Ecto neural progenitor cell (in vitro differentiated cells): ENCODE measurements around the gene SIPA1.

ENCODE experiments used
- DNase-seq: peaks from one replicate; pipeline ENCODE4 v3.0.0-alpha.2; 2018; ENCODE audit warnings: low spot score

The SIPA1 gene

DNA sequence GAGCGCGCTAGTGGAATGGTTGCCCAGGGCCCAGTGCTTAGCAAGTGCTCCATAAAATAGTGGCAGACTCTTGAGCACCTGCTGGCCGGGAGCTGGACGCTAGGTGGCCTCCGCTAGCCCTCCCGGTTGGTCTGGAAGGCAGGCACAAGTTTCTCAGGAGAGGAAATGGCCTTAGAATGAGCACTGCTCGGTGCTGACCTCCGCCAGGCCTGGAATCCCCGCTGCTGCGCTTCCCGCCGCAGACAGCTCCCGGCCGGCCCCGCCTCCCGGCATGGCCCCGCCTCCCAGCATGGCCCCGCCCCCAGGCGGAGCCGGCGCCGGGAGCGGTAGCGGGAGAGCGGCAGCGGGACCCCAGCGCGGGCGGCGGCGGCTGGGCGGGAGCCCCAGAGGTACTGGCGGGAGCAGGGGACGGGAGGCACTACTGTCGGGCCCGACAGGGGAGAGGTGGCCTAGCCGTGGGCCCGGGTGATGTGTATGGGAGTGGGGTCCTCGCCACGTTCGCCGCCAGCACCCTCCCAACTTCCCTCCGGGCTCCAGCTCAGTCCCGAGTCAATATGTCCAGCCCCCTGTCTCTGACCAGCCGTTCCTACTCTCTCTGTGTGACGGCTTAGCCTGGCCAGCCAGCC lies at the start of gene SIPA1:
SIPA1 (plus strand) TSS at position 308 of the 626 bp plus-strand sequence. CDS start 2,821 bp downstream, outside the sequence.
- peak; percentile 91 for DNase-seq

DNA sequence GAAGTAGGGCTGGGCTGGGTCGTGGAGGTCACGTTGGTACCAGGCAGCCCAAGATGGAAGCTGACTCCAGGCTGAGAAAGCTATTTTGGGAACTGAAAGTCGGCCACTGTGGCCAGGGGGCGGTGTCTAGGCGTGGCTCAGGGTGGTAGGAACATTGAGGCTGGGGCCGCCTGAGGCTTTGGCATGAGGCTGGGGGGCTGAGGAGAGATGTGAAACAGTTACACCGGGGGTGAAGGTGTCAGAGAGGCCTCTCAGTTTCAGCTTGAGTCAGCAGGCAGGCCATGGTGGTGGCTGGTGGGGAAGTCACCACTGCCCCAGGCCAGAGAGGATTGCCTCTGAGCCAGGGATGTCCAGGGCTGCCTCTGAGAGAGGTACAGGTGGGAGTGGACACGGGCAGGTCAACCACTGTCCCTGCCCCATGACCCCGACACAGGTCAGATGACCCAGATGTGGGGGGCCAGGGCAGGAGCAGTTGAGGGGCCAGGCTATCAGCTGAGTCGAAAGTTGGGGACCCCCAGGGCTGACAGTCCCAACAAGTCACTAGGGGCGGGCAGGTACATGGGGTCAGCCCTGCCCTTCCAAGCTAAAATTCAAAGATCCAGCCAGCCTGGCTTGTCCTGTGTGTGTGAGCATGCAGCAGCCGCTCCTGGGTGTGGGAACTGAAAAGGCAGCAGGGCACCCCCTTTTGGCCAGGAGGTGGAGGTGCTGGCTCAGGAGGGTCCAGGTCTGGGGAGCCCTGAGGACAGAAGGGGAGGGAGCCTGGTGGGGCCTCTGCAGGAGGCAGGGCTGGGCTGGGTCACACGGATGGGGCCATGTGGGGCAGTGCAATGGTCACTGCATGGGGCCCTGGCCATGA lies 49.5 kb upstream of the SIPA1 start:
- no peak for DNase-seq

DNA sequence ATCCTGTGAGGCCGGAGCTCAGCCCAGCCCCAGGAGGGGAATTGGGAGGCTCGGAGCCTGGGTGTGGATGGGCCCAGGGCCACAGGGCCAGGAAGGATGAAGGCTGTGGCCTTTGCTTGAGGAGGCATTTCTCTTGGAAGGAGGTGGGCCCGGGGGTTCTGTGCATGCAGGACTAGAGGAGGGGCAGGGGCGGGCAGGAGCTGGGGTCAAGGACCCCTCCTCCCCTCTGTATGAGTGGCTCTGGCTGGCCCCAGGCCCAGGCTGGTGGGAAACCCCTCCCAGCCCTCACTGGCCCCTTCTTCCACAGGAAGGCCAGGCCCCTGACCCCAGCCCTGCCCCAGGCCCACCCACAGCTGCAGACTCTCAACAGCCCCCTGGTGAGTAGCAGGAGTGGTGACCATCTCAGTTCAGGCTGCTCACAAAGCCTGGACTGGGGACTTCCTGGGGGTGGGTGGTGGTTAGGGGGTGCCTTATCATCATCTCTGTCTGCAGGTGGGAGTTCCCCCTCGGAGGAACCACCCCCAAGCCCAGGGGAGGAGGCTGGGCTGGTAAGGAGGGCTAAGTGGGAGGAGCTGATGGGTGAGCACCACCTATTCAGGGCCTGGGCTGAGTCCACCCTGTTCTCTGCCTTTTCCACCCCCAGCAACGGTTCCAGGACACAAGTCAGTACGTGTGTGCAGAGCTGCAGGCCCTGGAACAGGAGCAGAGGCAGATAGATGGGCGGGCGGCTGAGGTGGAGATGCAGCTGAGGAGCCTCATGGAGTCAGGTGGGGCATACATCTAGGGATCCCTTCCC lies 48.3 kb upstream of the SIPA1 start:
- DNase-seq, result no peak

DNA sequence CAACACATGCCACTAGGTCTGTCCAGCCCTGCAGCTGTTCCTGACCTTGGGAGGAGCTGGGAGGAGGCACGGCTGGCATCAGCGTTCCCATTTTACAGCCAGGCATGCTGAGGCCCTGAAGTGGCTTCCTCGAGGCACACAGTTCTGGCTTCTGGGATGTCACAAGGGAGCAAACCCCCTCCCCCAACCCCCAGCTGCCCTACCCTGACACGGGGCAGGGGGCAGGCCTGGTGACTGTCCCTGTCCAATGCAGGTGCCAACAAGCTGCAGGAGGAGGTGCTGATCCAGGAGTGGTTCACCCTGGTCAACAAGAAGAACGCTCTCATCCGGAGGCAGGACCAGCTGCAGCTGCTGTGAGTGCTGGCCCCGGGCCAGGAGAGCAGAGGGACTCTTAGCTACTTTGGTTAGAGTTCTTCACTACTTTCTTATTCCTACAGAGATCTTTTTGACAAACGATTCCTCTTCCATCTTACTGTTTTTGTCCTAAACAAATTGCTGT lies 47.6 kb upstream of the SIPA1 start:
- DNase-seq, result no peak

- DNase-seq, result peak; percentile 81
Observed at GRCh38 chr11:65591939-65592857, 45.7 kb upstream of the SIPA1 start.

GRCh38 chr11:65592858-65593517 lies 44.9 kb upstream of the SIPA1 start:
- DNase-seq, result no peak

GRCh38 chr11:65593518-65594414 lies 44.1 kb upstream of the SIPA1 start:
- DNase-seq, result no peak

DNA sequence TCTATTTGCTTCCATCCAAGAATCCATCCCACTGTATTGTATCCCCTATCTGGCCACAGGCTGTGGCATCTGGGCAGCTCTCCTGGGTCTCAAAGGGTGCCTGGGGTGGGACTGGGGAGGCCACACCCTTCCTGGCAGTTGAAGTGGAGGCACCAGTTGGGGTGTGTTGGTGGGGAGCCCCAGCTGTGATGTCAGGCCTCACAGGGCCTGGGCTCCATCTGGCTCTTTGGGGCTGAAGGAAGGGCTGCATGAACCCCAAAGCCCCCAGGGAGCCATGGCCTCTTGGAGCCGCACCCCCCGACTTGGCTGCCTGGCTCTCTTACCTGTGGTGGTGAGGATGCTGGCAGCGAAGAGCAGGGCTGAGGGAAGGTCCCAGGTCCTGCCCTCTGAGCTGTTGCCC lies 42.8 kb upstream of the SIPA1 start:
- no peak for DNase-seq

GRCh38 chr11:65595543-65596281 lies 42.2 kb upstream of the SIPA1 start, which contains the start of gene KCNK7:
TSS of gene KCNK7 (minus strand) at chr11:65595800. CDS start at chr11:65595772, 28 bp downstream.
- no peak for DNase-seq

- DNase-seq, result no peak
Observed at GRCh38 chr11:65596520-65596919, 41.4 kb upstream of the SIPA1 start.

DNA sequence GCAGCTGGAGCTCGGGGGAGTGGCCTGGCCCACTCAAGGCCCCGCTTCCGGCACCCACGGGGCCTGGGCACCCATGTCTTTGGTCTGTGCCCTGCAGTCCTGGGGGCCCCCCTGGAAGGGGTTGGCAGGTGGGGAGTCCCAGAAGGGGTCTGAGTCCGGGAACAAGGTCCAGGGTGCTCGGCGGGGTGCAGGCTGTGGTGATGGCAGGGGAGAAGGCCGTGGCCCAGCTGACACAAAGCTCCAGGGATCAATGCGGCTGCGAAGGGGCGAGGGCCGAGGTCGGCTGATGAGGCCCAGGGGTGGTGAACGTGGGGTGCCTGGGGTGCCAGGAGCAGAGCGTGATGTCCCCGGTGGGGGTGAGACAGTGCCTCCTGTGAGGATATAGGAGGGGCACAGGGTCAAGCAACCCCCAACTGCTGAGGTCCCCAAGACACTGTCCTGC lies 39.6 kb upstream of the SIPA1 start:
- DNase-seq, result no peak

GRCh38 chr11:65599216-65599954 lies 38.5 kb upstream of the SIPA1 start:
- DNase-seq, result no peak

DNA sequence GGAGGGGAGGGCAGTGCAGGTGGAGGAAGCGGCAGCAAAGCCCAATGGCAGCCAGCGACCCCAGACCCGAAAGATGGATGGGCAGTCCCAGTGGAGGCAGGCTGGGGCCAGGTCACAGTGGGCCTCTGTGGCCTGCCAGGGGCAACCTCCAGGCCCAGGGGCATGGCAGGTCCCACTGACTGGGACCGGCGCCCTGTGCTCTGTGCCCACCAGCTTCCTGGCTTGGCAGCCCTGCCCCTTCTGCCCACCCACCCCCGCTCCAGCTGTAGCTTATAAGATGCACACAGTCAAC lies 38.0 kb upstream of the SIPA1 start:
- DNase-seq, result no peak

DNA sequence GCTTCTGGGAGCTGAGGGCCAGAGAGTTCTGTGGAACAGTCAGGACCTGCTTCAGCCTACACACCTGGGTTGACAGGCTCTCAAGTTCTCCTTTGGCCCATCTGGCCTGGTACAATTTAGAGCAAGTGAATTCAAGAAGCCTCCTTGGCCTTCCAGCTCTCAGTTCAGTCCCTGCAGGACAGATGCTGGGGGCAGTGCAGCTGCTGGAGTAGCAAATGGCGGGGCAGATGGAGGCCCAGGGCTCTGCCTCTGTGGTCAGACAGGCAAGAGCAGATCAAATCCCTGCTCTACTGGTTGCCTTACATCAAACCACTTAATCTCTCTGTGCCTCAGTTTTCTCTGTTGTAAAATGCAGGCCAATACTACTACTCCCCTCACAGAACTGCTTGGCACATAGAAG lies 33.6 kb upstream of the SIPA1 start:
- no peak for DNase-seq

DNA sequence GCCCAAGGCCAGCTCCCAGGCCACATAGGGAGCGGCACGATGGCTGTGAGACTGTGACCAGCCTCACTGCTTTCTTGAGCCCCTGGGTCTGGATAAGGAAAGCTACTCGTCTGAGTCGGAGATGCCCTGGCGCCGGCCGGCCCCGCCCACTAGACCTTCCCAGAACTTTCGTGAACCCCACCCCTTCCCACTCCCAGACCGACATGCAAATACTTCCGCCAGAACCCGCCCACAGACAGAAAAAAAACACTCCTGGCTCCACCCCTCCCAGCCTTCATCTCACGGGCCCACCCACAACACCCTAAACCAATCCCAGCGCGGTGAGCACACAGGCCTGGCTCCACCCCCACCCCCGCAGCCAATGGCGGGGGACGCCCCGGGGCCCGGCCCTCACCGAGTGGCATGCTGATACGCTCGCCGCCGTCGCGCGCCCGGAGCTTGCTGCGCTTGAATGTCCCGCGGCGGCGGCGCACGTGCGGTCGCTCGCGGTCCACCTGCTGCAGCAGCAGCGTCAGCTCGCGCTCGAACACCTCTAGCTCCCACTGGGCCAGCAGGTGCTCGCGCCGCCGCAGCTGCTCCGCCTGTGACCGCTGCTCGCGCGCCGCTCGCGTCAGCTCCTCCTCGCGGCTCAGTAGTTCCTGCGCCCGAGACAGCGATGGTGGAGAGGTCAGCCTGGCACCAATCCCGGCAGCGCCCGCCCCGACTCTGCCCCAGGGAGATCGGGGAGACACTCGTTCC lies 30.9 kb upstream of the SIPA1 start:
- DNase-seq, result peak; percentile 99

GRCh38 chr11:65607614-65608426 lies 30.1 kb upstream of the SIPA1 start:
- no peak for DNase-seq

- DNase-seq, result no peak
Observed at GRCh38 chr11:65609229-65609628, 28.7 kb upstream of the SIPA1 start.
